Amniotic epithelial cell (primary cell): ENCODE measurements around the gene BPIFB3.
"Not testable (repeated sequence)": the region's sequence is repeated elsewhere in the genome, so short reads cannot be mapped to it uniquely, and the experiment has no call there.

Experiments
- DNase-seq: peaks from one replicate; pipeline ENCODE4 v3.0.0-alpha.2; 2010; ENCODE audit warnings: low read depth

The BPIFB3 gene

GRCh38 chr20:33027769-33028751 is 25.6 kb upstream of the BPIFB3 start:
- no peak for DNase-seq

DNA sequence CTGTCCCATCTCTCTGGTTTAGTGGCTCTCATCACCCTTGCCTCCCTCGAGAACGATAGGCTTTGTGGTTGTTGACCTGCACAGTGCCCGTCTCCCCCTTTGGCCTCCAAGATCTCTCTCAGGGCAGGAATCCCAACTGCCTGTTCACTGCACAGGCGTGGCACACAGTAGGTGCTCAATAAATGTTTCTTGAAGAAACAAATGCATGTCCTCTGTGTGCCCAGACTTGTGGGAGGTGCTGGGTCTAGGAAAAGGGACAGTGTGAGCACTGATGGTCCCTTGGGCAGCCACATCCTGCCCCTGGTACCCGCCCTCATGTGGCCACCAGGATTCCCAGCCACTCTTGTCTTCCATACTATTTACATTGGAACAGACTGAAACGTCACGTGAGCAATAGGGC is 24.8 kb upstream of the BPIFB3 start:
- DNase-seq: no peak

DNA sequence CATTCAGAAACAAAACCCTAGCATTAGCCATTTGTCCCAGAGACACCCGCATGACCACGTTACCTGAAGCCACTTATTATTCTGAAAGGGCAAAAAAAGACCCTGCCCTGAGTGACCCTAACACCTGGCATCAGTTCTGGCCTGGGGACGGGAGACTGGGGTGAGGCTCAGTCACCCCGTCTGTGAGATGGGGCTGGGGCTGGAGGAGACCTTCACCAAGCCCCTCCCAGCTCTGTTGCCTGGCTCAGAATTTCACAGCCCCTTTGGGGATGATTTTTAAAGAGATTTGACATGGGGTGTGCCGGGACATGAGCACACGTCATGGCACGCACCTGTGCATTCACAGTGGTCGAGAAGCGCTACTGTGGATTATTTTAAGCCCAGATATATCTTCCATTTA is 23.6 kb upstream of the BPIFB3 start:
- DNase-seq: no peak

GRCh38 chr20:33030569-33030968 is 23.1 kb upstream of the BPIFB3 start:
- no peak for DNase-seq

DNA sequence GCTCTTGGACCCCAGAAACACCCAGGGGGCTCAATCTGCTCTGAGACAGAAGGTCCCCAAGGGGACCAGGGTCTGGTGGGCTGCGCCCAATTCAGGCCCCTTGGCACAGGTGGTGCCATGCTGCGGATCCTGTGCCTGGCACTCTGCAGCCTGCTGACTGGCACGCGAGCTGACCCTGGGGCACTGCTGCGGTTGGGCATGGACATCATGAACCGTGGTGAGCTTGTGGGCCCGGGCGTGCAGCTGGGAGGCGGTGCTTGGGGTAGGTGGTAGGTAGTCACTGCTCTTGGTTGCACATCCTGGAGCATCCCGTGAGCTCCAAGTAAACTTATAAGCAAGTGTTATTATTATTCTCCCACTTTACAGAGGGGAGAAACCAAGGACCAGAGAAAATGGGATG is 22.2 kb upstream of the BPIFB3 start, which contains the start of gene BPIFB6:
TSS of gene BPIFB6 (plus strand) at position 118 of the 400 bp plus-strand sequence. CDS start at position 118, 0 bp downstream.
- no peak for DNase-seq

DNA sequence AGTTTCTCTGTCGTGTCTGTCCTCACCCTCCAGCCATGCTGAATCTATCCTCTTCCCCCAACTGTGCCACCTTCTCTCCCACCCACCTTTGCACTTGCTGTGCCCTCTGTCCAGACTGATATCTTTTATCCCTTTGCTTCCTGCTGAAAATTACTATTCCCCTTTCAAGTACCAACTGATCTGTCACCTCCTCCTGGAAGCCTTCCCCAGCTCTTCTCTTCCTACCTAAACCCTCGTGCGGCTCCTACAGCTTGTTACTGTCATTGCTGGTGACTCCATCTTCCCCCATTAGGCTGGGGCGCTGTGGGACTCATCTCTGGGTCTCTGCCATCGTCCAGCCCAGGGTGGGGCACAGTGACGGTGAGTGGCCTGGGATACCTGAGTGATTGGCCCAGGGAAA is 21.1 kb upstream of the BPIFB3 start:
- no peak for DNase-seq

GRCh38 chr20:33033381-33033780 is 20.3 kb upstream of the BPIFB3 start:
- no peak for DNase-seq

- no peak for DNase-seq
These were observed 19.6 kb upstream of the BPIFB3 start for GRCh38 chr20:33034115-33034514.

- no peak for DNase-seq
These were observed 18.7 kb upstream of the BPIFB3 start for GRCh38 chr20:33034901-33035492.

- no peak for DNase-seq
These were observed 16.2 kb upstream of the BPIFB3 start for GRCh38 chr20:33037456-33037855.

GRCh38 chr20:33038243-33038642 is 15.5 kb upstream of the BPIFB3 start:
- no peak for DNase-seq

GRCh38 chr20:33042430-33042829 is 11.3 kb upstream of the BPIFB3 start:
- no peak for DNase-seq

DNA sequence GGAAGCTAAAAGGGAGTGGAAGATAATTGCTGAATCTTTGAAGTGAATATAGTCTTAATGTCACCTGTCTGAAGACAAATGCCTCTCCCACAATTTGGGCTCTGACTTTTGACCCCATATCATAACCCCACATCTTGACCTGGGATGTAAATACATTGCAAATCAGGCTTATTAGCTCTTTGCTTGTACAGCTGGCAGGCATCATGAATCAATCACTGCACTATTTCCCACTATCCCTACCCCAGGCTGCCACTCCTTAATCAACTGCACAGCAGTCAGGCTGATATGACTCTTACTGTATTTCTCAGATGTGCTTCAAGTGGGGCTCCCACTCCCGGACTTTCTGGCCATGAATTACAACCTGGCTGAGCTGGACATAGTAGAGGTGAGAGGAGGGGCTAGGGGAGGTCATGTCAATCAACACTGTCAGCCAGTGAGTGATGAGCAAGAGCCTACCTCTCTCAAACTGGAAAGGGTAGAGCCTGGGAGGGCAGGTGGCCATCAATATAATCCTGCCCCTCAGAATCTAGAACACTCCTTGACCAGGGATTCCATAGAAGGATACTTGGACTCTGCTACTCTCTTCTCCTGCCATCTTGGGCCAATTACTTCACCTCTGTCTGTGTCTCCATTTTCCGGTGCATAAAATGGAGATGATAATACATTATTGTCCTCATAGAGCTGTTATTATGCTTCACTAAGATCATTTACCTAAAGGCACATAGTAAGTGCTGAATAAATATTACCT is 10.5 kb upstream of the BPIFB3 start:
- no peak for DNase-seq

GRCh38 chr20:33043731-33044181 is 9.9 kb upstream of the BPIFB3 start:
- no peak for DNase-seq

- DNase-seq: not testable (repeated sequence)
These were observed 8.5 kb upstream of the BPIFB3 start for GRCh38 chr20:33045129-33045721.

GRCh38 chr20:33046412-33046811 is 7.3 kb upstream of the BPIFB3 start:
- no peak for DNase-seq

- DNase-seq: no peak
These were observed 2.4 kb upstream of the BPIFB3 start for GRCh38 chr20:33051333-33051732.

DNA sequence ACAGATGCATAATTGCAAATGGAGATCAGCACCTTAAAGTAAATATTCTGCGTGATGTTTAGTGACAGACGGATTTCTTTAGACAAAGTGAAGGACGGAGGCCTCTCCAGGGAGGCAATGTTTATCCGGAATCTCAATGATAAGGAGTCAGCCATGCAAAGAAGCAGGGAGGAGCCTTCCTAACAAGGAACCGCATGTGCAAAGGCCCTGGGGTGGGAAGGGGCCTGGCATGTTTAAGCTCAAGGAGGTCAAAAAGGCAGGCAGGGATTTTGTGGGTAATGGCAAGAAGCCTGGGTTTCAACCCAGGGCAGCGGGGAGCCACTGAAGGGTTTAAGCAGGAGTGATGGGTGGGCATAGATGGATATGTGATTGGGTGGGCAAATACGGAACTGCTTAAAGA is 678 bp downstream of the BPIFB3 start:
- DNase-seq: no peak

DNA sequence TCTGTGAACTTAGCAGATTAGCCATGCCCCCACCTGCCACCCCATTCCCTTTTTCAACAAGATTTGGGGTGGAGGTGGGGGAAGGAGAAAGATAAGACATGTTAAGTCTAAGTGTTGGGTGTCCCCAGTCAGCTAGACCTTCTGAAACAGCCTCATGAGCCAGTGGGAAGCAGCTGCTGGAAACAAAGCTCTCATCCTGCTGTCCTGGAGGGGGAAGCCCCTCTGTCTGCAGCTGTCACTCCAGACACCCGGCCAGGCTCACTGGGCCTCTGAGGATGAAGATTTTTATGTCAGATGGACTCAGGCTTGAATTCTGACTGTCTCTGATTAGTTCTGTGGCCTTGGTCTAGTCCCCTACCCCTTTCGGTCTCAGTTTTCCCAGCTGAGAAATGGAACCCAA is 1.1 kb downstream of the BPIFB3 start:
- no peak for DNase-seq

DNA sequence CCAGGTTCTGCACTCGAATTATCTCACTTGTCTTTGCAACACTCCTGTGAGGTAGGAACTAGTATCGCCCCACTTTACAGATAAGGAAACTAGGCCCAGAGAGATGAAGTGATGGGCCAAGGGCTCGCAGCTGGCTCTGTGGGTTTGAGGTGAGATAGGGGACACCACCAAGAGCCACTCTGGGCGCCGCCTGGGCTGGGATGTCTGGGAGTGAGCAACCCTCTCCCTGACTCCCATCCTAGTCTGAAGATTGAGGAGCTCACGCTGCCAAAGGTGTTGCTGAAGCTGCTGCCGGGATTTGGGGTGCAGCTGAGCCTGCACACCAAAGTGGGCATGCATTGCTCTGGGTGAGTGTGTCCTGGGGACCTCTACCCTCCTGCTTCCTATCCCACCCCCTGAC is 5.4 kb downstream of the BPIFB3 start:
- DNase-seq: no peak

DNA sequence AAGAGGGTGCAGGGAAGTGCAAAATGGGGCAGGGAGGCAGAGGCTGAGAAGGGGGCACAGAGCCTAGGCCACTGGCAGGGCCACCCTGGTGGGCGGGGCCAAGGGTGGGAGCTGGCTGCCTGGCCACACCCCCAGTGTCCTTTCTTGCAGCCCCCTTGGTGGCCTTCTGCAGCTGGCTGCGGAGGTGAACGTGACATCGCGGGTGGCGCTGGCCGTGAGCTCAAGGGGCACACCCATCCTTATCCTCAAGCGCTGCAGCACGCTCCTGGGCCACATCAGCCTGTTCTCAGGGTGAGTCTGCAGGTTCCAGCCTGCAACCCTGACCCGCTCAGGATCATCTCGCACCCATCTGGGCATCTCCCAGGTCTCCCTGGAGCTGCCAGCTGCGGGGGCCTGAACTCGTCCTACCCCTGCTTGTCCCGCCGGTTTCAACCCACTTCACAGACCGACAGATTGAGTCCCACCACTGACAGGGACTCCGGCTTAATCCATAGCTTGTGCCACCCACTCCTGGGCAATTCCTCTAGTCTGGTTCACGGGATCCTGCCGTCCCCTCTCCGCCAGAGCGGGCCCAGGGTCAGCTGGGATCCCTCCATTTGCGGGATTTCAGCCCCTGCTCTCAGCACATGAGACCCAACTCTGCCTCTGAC is 6.2 kb downstream of the BPIFB3 start:
- DNase-seq: no peak

GRCh38 chr20:33061658-33062028 is 7.9 kb downstream of the BPIFB3 start:
- DNase-seq: no peak
